ENCODE measurements around the gene TEDDM1. TPM values are rescaled to one million over a fixed set of nuclear protein-coding genes. Genes with fewer than 3 reads are reported as not detected.

Gene TEDDM1
- total RNA-seq, 1 donor from 2014 or later, result not detected

DNA sequence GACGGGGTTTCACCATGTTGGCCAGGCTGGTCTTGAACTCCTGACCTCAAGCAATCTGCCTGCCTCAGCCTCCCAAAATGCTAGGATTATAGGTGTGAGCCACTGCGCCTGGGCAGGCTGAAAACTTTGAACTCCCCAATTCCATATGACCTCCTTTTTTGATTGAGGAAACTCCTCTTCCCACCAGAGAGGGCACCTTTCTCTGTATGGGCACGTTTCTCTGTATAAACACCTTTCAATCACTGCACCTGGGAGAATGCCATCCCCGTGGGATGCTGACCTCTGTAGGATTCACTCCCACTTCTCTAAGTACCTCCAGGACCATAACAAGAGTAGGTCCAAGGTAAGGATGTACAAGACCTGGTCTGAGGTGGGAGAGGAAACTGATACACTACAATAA, 9.7 kb upstream of the TEDDM1 start:
- ATAC-seq, result peak; percentile 12
- intact Hi-C loops (cut with micrococcal nuclease), result no loop called here
- no peak for DNase-seq

- no peak for ATAC-seq
- intact Hi-C loops (cut with micrococcal nuclease), result no loop called here
These were observed 8.1 kb upstream of the TEDDM1 start for GRCh38 chr1:182408435-182409075.

GRCh38 chr1:182407724-182408123, 7.3 kb upstream of the TEDDM1 start:
- intact Hi-C loops (cut with micrococcal nuclease), result no loop called here
- no peak for ATAC-seq

More at GRCh38 chr1:182408435-182409075, 8.1 kb upstream of the TEDDM1 start:
- no peak for DNase-seq

GRCh38 chr1:182406012-182406411, 5.5 kb upstream of the TEDDM1 start:
- ATAC-seq, result no peak
- DNase-seq, result no peak
- intact Hi-C loops (cut with micrococcal nuclease), result no loop called here

More at GRCh38 chr1:182407724-182408123, 7.3 kb upstream of the TEDDM1 start:
- DNase-seq, result no peak

GRCh38 chr1:182405578-182405977, 5.1 kb upstream of the TEDDM1 start:
- intact Hi-C loops (cut with micrococcal nuclease), result no loop called here
- no peak for DNase-seq
- ATAC-seq, result no peak

GRCh38 chr1:182404781-182405180, 4.3 kb upstream of the TEDDM1 start:
- ATAC-seq, result no peak
- intact Hi-C loops (cut with micrococcal nuclease), result no loop called here
- no peak for DNase-seq

DNA sequence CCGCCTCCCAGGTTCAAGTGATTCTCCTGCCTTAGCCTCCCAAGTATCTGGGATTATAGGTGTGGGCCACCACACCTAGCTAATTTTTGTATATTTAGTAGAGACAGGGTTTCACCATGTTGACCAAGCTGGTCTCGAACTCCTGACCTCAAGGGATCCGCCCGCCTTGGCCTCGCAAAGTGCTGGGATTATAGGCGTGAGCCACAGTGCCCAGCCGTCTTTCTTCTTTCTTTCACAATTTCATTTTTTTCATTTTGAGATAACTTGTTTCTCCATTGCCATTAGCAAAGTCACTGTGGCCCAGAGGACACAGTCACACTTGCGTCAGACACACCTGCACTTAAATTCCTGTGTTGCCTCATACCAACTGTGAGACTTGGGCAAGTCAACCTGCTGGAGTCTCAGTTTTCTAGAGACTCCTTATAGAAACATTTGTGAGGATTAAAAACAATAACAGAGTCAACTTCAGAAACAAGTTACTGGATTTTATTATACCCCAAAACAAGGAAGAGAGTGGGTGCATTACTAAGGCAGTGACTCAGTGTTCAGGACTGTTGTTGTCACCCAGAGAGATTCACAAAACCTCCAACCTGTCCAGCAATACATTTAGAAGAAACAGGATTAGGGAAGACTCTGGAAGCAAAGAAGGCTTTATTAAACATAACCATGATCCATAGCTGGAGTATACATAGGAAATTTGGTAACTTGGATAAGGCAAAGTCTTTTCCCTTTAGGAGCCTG, 2.6 kb downstream of the TEDDM1 start:
- intact Hi-C loops (cut with micrococcal nuclease), result loop anchor here (2.0 kb wide), 2 partner anchors 255 to 313 kb away; no protein-coding TSS in a partner anchor
- DNase-seq (no peak), ATAC-seq (no peak)

DNA sequence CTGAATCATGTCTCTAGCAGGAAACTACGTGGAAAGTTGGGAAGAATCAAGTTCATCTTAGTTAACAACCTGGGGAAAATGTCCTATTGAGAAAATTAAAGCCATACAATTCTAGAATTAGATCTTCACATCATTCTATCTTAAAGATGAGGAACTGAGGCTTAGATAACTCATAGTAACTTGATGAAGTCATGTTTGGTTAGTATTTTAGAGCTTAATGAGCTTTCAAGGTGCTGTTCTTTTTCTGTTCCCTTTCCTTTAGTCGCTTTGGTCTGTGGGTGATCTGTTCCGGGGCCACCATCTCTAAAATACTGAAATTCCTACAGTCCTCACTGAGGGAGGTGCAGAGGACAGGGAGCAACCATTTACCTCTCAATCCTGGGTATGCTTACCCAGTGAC, 4.6 kb downstream of the TEDDM1 start:
- ATAC-seq (no peak), DNase-seq (no peak)
- intact Hi-C loops (cut with micrococcal nuclease), result loop anchor here (2.0 kb wide), 2 partner anchors 253 to 311 kb away; no protein-coding TSS in a partner anchor

DNA sequence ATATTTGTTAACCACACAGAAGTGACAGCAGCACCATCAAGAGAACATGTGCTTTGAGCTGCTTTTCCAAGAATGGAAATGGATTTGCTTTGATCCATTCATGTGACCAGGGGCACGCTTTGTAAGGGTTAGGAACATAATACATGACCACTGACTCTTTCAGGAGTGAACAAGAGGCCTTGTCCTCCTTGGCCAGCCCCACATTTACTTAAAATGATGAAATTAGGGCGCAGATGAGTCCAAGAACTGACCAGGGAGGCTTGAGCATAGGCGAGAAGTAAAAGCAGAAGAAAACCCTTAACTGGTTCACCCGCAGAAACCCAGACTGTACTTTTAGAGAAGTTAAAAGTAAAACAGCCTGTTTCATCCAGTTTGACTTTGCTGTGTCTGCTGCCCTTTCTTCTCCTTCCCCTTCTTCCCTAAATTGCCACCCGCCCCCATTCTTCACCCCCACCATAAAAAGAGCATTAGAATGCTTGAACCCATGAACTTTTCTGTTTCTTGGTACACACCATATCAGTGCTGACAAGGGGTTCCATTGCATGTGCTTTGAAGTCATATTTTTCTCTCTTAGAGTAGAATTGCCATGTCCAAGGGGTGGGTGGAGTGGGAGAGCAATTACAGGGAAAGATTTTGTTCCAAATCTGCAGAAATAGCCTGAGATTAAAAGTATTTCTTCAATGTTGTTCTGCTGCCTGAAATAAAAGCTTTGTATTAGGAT, 6.3 kb downstream of the TEDDM1 start:
- DNase-seq, result no peak
- no peak for ATAC-seq
- intact Hi-C loops (cut with micrococcal nuclease), result no loop called here

DNA sequence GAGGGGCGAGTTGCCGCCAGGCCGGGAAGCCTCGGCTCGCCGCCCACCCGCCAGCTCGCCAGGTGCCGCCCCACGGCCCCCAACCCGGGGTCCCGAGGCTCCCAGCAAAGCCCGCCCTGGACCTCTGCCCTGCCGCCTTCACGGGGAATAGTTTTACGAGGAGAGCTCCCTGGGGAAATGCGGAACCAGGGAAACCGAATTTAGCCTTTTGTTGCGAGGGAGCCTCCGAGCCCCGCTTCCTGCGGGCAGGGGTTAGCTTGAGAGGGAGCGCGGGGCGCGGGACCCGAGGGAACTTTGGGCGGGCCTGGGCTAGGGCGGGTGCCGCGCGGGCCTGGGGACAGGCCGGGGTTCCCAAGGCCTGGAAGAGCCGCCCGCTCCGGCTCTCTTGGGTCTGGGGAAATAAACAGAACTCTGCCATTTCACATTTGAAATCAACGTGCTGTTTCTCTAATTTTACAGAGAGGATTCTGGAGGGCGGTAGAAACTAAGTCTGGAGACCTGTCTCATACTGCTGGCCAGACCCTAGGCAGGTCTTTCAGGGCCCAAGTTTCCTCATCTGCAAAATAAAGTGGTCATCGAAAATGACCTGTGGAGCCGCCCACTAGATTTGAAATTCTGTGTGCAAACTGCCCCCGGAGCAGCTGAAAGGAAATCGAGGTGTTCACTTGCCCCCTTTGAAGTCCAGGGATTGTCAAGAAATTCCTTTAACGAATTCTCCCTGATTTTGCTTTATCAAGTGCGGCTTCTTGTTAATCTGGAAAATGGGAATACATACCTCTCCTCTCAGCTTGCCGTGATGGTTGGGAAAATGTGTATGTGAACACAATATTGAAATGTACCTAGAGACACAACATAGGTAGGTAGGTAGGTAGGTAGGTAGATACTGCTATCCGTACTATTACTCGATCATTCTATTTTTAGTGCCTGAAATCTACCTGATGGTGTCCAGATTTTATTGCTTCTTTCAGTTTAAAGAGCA, 8.1 kb downstream of the TEDDM1 start:
- DNase-seq (peak; percentile 80), ATAC-seq (peak; percentile 34)
- intact Hi-C loops (cut with micrococcal nuclease), result no loop called here

GRCh38 chr1:182391362-182392049, 9.0 kb downstream of the TEDDM1 start, which contains the start of gene GLUL:
Gene GLUL (minus strand): TSS chr1:182391790. CDS start chr1:182388737, 3,053 bp downstream.
- ATAC-seq, result peak; percentile 92
- intact Hi-C loops (cut with micrococcal nuclease), result no loop called here
- DNase-seq, result peak; percentile 98

DNA sequence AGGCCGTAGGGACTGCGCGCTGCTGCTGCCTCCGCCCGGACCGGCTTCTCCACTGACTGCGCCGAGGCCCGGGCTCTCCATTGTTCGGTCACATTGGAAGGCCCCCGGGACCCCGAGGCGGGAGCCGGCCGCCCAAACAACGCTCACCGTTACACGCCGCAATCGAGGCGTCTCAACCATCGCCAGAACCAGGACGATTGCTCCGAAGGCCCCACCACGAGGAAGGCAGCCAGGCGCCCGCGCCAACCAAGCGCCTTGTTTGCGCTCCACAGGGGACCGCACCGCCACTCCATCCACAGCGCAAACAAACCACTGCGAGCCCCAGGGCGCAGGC, 9.5 kb downstream of the TEDDM1 start:
- ATAC-seq (peak; percentile 10), DNase-seq (no peak)
- intact Hi-C loops (cut with micrococcal nuclease), result no loop called here

DNA sequence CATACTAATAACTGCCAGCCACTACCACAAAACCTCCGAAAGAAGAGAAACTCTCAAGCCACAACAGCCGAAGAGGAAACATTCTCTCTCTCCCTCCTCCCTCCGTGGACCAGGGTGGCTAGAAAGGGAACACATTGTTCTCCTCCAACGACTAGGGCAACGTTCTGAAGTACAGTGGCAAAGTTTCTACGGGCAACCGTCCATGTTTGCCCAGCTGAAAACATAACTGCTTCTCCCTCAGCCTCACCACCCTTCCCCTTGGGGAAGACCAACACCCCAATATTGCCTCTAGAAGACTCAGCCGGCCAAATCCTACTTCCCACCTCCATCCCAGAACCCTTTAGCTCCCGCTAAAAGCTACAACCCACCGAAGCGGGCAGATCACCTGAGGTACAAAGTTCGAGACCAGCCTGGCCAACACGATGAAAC, 10.8 kb downstream of the TEDDM1 start:
- intact Hi-C loops (cut with micrococcal nuclease), result no loop called here
- ATAC-seq (peak; percentile 11), DNase-seq (peak; percentile 44)

DNA sequence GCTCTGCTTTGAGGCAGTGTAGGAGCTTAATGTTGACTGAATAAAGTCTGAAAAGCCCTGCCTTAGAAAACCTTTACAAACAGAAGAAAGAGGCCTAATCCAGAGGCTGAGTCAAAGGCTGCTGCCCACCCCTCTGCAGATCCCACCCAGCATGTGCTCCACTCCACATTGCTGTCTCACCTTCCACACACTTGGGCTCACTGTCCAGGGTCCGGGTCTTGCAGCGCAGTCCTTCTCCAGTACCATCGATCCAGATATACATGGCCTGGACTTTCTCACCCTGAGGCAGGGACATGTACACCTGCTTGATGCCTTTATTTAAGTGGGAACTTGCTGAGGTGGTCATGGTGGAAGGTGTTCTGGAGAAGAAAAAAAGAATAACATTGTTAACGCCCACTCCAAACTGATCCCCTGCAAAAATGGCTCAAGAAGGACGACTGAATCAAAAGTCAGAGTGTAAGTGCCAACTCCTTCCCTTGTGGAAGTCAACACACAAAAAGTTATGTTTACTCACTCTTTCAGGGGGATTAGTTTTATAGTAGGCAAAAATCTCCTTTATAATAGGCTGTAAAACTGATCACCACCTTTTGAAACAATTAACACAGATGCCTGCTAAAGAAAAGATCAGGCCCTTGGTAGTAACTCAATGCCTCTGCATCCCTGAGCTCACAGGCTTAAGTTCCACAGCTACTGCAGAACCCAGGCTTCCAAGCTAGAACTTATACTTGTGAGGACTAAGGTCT, 11.9 kb downstream of the TEDDM1 start:
- ATAC-seq (no peak), DNase-seq (no peak)
- intact Hi-C loops (cut with micrococcal nuclease), result no loop called here

- DNase-seq (no peak), ATAC-seq (no peak)
- intact Hi-C loops (cut with micrococcal nuclease), result no loop called here
These were observed 12.9 kb downstream of the TEDDM1 start for GRCh38 chr1:182387566-182387965.

GRCh38 chr1:182386980-182387379, 13.5 kb downstream of the TEDDM1 start:
- ATAC-seq, result no peak
- intact Hi-C loops (cut with micrococcal nuclease), result no loop called here

More at GRCh38 chr1:182386980-182387379, 13.5 kb downstream of the TEDDM1 start:
- no peak for DNase-seq

Data from left ventricle myocardium superior (tissue), 1 donor.